Activated gamma-delta T cell treated with Interleukin-2 at 50 U/mL for 16 hours (primary cell): Measurements from ENCODE around the gene COL4A2.
"Not testable (repeated sequence)": the region's sequence is repeated elsewhere in the genome, so short reads cannot be mapped to it uniquely, and the experiment has no call there.

Experiments used
- DNase-seq: peaks from one replicate; pipeline ENCODE4 v3.0.0-alpha.2; 2020

COL4A2 gene

GRCh38 chr13:110444226-110444653, 137.2 kb downstream of the COL4A2 start:
- no peak for DNase-seq

- DNase-seq = no peak
Observed at GRCh38 chr13:110445183-110445582, 138.1 kb downstream of the COL4A2 start.

- DNase-seq = no peak
Observed at GRCh38 chr13:110445722-110446574, 138.9 kb downstream of the COL4A2 start.

- DNase-seq = no peak
Observed at GRCh38 chr13:110446575-110446890, 139.4 kb downstream of the COL4A2 start.

GRCh38 chr13:110447058-110447511, 140.0 kb downstream of the COL4A2 start:
- no peak for DNase-seq

GRCh38 chr13:110447801-110448200, 140.7 kb downstream of the COL4A2 start:
- no peak for DNase-seq

DNA sequence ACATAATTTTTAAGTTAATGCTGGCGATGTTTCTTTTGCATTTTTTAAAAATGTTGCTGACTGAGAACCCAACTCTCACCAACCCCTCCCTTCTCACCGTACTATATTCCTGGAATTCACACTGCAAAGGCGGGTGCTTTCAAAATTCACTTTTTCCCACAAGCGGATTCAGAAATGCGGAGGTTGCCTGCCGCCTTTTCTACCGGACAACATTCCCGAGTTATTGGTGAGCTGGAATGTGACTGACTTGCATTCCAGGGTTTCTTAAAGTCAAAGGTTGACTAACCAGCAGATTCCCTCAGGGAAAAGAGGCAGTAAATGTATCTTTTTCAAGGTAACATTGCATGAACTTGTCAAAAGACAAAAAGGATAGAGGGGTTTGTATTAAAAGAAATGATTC, 141.1 kb downstream of the COL4A2 start:
- no peak for DNase-seq

DNA sequence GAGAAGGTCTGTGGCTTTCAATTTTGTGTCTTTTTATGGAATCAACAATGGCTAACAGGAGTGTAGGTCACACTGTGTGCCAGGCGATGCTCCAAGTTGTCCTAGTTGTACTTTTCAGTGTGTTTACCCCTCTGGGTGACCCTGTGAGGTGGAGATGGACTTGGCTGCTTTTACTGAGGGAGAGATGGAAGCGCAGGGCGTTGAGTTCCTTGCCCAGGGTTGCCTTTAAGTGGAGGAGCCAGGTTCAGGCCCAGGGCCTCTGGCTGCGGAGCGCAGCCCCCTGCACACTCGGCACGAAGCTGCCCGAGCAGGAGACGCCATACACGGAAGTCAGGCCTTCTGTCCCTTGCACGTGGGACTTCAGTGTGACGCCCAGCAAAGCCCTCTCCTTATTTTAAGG, 141.6 kb downstream of the COL4A2 start:
- no peak for DNase-seq

DNA sequence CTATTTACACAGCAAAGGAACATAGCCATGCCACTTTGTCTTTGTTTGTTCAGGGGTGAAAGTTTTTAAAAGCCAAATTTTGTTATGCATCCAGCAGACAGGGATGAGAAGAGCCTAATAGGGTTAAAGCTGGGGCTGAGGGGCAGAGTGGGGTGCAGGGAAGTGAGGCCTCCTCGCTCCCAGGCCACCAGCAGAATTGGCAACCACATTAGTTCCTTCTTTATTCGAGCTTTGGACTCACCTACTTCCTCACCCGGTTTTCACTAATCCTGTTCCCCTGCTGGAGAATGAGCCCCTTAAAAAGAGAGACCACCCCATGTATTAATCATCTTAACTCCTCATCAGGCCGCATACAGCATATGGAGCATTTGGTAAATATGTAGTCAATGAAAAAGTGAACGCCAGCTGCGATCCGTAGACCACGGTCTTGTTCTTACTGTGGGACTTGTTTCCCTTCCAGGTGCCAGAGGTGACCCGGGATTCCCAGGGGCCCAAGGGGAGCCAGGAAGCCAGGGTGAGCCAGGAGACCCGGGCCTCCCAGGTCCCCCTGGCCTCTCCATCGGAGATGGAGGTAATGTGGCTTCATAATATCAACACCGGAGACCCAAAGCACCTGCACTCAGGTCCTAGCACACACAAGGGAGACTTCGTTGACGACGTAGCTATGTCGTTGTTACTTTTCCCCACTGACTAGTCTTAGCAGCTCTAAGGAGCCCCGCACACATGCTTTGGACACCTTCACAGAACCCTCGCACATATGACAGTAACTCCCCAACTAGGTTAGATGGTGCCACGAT, 142.3 kb downstream of the COL4A2 start:
- DNase-seq = no peak

DNA sequence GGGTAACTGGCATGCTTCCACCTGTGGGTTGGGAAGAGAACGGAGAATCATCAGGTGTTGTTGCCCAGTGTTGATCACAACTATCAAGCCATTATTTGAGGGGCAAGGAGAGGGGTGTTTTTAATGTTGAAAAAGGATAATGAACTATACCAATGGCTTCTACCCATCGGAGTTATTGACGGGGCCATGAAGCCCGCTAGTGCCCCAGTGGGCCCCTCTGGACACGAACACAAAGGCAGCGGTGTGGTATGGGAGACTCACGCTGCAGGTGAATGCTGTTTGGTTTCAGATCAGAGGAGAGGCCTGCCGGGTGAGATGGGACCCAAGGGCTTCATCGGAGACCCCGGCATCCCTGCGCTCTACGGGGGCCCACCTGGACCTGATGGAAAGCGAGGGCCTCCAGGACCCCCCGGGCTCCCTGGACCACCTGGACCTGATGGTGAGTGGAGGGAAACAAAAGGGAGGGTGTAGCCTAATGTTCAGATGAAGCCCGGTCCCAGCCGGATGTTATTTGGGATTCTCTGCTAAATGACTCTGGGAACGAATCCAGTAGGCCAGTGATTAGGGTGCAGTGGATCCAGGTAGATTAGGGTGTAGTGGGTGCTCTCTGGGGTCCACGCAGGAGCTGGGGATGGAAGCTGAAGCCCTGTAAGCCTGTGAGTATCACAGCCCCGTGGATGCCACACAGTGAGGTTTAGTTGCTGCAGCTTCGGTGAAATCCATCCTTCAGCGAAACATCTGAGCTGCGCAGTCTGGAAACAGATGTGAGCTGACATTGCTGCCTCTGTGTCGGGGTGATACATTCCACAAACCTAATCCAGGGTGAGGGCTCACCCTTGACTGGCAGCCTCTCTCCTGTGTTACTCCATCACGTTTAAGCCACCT, 143.2 kb downstream of the COL4A2 start:
- DNase-seq = no peak

DNA sequence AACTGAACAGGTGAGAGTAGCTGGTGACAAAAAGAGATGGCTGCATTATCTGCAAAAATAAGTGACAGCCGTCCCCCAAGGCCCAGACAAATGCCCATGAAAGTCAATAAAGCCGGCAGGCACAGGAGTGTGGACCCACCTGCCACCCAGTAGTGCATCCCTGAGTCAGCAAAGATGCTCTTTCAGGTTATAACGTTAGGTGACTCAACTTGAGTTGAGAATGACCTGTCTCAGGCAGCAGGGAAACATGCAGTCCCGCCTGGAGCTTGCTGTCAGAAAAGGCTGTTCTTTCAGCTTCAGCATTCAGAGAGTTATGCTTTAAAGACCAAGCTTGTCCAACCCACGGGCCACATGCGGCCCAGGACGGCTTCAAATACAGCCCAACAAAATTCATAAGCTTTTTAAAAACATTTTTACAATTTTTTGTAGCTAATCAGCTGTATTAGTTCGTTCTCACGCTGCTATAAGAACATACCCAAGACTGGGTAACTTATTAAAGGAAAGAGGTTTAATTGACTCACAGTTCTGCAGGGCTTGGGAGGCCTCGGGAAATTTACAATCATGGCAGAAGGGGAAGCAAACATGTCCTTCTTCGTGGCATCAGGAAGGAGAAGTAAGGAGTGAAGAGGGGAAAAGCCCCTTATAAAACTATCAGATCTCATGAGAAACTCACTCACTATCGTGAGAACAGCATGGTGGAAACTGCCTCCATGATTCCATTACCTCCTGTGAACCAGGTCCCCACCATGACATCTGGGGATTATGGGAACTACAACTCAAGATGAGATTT, 144.1 kb downstream of the COL4A2 start:
- no peak for DNase-seq

DNA sequence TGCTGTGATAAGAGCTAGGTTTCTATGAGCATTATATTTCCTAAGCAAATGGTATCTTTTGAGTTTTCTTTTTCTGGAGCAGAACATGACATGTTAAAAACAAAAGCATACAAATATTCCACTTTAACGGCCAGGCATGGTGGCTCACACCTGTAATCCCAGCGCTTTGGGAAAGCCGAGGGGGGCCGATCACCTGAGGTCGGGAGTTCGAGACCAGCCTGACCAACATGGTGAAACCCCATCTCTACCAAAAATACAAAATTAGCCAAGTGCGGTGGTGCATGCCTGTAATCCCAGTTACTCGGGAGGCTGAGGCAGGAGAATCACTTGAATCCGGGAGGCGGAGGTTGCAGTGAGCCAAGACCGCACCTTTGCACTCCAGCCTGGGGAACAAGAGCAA, 146.0 kb downstream of the COL4A2 start:
- DNase-seq = not testable (repeated sequence)

- no peak for DNase-seq
Observed at GRCh38 chr13:110453797-110454196, 146.7 kb downstream of the COL4A2 start.

- no peak for DNase-seq
Observed at GRCh38 chr13:110454227-110454859, 147.3 kb downstream of the COL4A2 start.

GRCh38 chr13:110454956-110455355, 147.9 kb downstream of the COL4A2 start:
- no peak for DNase-seq

GRCh38 chr13:110455444-110455843, 148.4 kb downstream of the COL4A2 start:
- DNase-seq = no peak

DNA sequence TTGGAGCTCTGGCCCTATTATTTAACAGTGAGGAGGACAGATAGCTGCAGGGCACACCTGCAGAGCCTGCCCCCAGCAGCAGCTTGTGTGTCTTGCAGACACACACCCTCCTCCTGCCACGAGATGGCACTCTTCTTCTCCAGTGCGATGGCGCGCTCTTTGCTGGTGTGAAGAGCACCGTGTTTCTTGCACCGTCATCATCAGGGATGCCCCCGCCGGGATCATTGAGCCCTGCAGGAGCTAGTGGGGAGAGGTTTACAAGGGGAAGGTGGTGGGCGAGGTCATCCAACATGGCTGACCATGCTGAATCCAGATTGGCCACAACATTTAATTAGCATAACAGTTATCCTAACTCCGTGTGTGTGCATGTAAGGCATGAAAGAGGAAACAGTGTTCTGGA, 148.9 kb downstream of the COL4A2 start:
- peak; percentile 50 for DNase-seq

DNA sequence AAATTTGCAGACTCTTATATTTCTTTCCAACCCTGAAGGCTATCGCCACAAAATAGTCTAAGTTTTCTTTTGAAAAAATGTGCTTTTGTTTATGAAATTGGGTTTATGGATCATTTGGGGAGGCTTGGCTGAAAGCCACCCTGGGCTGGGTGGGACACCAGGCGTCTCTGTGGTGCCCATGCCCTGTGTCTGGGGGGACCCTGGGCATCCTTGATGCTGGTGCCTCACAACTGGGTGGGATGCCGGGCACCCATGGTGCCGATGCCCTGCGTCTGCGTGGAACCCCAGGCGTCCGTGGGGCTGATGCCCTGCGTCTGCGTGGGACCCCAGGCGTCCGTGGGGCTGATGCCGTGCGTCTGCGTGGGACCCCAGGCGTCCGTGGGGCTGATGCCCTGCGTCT, 149.5 kb downstream of the COL4A2 start:
- no peak for DNase-seq

DNA sequence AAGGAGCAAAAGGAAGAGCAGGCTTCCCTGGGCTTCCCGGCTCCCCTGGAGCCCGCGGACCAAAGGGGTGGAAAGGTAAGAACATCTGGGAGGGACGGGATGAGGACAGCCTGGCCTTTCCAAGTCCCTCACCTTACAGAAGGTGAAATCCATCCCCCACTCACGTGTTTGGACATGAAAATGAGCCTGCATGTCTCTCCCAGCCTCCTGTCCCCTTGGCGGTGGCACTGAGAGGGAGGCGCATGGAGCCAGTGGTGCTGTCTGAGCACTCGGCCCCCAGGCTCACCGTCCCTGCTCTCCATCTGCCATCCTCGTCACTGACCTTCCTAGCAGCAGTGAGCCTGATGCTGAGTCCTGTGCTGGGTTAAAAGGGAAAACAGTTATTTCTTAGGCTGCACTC, 150.3 kb downstream of the COL4A2 start:
- DNase-seq = no peak

GRCh38 chr13:110458017-110458416, 150.9 kb downstream of the COL4A2 start:
- no peak for DNase-seq

- no peak for DNase-seq
Observed at GRCh38 chr13:110458594-110459365, 151.7 kb downstream of the COL4A2 start.
